Heart right ventricle (tissue), 16 donors: ENCODE data around the gene PLAC1. TPM values are rescaled to one million over a fixed set of nuclear protein-coding genes. Genes with fewer than 3 reads are reported as not detected.

ENCODE experiments used
- ATAC-seq, 8 donors: fragments of 200-7000 bp; cut with Tn5 transposase; one replicate each; pipeline ENCODE4 v1.9.1; 2020; ENCODE audit warnings: mild to moderate bottlenecking in 8 of 8, moderate library complexity in 8 of 8, moderate number of reproducible peaks in 1 of 8
- DNase-seq, 2 donors: peaks; one replicate each; pipeline ENCODE4 v3.0.0-alpha.2; 2020
- H3K27ac ChIP-seq, 10 donors: fragments of 200-600 bp; sonication (generic) in 2 of 10; one replicate each; pipeline versions ENCODE4 v1.5.0 to v1.8.0; 2020 to 2022; ENCODE audit warnings: mild to moderate bottlenecking in 3 of 10
- H3K27me3 ChIP-seq, 7 donors: fragments of 200-600 bp; one replicate each; pipeline ENCODE4 v1.8.0; 2021 to 2022; ENCODE audit warnings: mild to moderate bottlenecking in 2 of 7
- H3K36me3 ChIP-seq, 9 donors: fragments of 200-600 bp; sonication (generic) in 1 of 9; one replicate each; pipeline versions ENCODE4 v1.5.0 to v1.8.0; 2020 to 2022; ENCODE audit warnings: mild to moderate bottlenecking in 2 of 9
- H3K4me1 ChIP-seq, 9 donors: fragments of 200-600 bp; sonication (generic) in 1 of 9; one replicate each; pipeline versions ENCODE4 v1.5.0 to v1.8.0; 2020 to 2022; ENCODE audit warnings: mild to moderate bottlenecking in 4 of 9
- H3K4me3 ChIP-seq, 10 donors: fragments of 200-600 bp; sonication (generic) in 2 of 10; one replicate each; pipeline versions ENCODE4 v1.5.0 to v1.8.0; 2020 to 2022; ENCODE audit warnings: mild to moderate bottlenecking in 7 of 10, moderate library complexity in 2 of 10
- H3K9me3 ChIP-seq, 11 donors: fragments of 200-600 bp in 10 of 11; sonication (generic) in 2 of 11; one replicate each; pipeline versions ENCODE4 v1.5.0 to v1.8.0; 2013 to 2022; ENCODE audit warnings: mild to moderate bottlenecking in 2 of 11, control low read depth in 1 of 11, moderate library complexity in 1 of 11
- whole genome bisulfite sequencing, 2 donors: extraction: QIAGEN DNeasy Blood & Tissue Kit; methylation state at CpG; one replicate each; pipeline ENCODE4 v1.1.7; 2013; ENCODE audit warnings: inconsistent platforms in 1 of 2; 5-methylcytosine and 5-hydroxymethylcytosine counted together
- intact Hi-C, 10 donors: fragments of 100-400 bp; cut with DNase I; formaldehyde crosslinking; loops; one replicate each; pipeline versions ENCODE4 v1.11.1 to v1.14.2; 2022
- polyA plus RNA-seq, 2 donors: library from polyadenylated mRNA; stranded (reverse); fragments of 200-250 nt; gene quantifications; one replicate each; pipeline ENCODE4 v1.2.3, GENCODE V29; 2013
- total RNA-seq, 10 donors: library from RNA; stranded (reverse); fragmentation: NEBNext Ultra II Directional in 3 of 10; extraction: Animal tissue kit (Norgen Biotek cat#: 25700) in 3 of 10; gene quantifications; one replicate each; pipeline versions ENCODE4 v1.2.1 to v1.2.4, GENCODE V29; 2021 to 2023
- TF ChIP-seq, protein P1 (sequence below), 9 donors: fragments of 200-600 bp; sonication (generic) in 2 of 9; IDR thresholded peaks; one replicate each; pipeline versions ENCODE4 v1.5.0 to v1.8.0; 2021 to 2022; ENCODE audit warnings: antibody characterized with exemption in 9 of 9, mild to moderate bottlenecking in 5 of 9, moderate library complexity in 1 of 9
- donor health status: Arrhythmogenic right ventricular cardiomyopathy.
- donor health status: ischemic (EF 13 %, LVEDD 7.1; RV severe dilation, severe dysfunction).
- donor health status: healthy with polysubstance abuse.
- donor health status: DM: no; HTN: yes; CAD: no.
- donor health status: DM: no; HTN: no; CAD: no.
- donor health status: ischemic (EF 25% LVEDD 6.9; RV normal size, moderate dysfunction).
- donor health status: ischemic (EF 25% LVEDD 5.7; RV mildly dilated, moderate dysfunction).
- donor health status: healthy.
- donor health status: DM: yes; HTN: yes; CAD: no.
- donor health status: Ischemic cardiomyopathy.
- donor health status: ischemic (EF 35%, LVEDD 5.7; RV mildly dilated, moderate dysfunction).
- donor health status: nonischemic (EF 11% LVEDD 7.7; RV severe dilation, severe dysfunction).
- donor health status: DM: yes; HTN: yes; CAD: no.
- donor health status: PGD.
- donor health status: ischemic (EF 29% LVEDD 5.4; RV normal size, mild dysfunction).
- donor health status: nonischemic (EF 23%, LVEDD 6.1; RV moderate dilation, normal function).

The PLAC1 gene
- total and polyA plus RNA-seq, 12 donors: not detected

GRCh38 chrX:134543288-134543687, 115.0 kb downstream of the PLAC1 start:
- Histone ChIP-seq H3K4me1 (peaks cover 0 to 41% (median 0%) of the 10 kb centered on the region in 9 donors), H3K9me3 (no peaks in the 10 kb centered on the region), H3K36me3 (no peaks in the 10 kb centered on the region), H3K4me3 (no peak overlapping the region), H3K27ac (no peak overlapping the region), H3K27me3 (peaks cover 0 to 53% (median 17%) of the 10 kb centered on the region in 7 donors)
- ATAC-seq (peak in 5 of 8 donors; percentile 34 to 74 (median 56)), DNase-seq (no peak)
- TF ChIP-seq, protein P1, sequence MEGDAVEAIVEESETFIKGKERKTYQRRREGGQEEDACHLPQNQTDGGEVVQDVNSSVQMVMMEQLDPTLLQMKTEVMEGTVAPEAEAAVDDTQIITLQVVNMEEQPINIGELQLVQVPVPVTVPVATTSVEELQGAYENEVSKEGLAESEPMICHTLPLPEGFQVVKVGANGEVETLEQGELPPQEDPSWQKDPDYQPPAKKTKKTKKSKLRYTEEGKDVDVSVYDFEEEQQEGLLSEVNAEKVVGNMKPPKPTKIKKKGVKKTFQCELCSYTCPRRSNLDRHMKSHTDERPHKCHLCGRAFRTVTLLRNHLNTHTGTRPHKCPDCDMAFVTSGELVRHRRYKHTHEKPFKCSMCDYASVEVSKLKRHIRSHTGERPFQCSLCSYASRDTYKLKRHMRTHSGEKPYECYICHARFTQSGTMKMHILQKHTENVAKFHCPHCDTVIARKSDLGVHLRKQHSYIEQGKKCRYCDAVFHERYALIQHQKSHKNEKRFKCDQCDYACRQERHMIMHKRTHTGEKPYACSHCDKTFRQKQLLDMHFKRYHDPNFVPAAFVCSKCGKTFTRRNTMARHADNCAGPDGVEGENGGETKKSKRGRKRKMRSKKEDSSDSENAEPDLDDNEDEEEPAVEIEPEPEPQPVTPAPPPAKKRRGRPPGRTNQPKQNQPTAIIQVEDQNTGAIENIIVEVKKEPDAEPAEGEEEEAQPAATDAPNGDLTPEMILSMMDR (IDR thresholded peaks at IDR 0.05): no peak
- WGBS, 2 donors: 59 to 62% methylated on average over 3 of the region's 3 CpGs
- intact Hi-C loops: no loop called here

DNA sequence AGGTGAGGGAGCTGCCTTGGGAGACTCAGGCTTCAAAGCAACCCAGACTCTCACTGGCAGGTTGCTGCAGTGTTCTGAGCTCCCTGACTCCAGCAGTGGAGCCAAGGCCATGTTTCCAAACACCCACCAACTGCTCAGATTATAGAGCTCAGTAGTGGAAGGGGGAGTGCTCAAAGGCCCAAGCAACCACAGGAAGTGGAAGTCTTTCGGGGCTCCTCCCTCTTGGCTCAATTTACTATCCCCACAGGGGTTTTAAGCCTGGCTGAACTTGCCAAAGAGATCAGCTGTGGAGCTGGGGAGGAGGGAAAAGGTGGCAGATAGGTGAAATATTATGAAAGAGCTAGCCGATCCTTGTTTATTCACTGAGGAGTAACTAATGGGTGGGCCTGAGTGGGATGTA, 115.8 kb downstream of the PLAC1 start:
- Histone ChIP-seq H3K27me3 (peaks cover 0 to 45% (median 13%) of the 10 kb centered on the region in 7 donors), H3K4me3 (no peak overlapping the region), H3K36me3 (no peaks in the 10 kb centered on the region), H3K4me1 (peaks cover 0 to 38% (median 0%) of the 10 kb centered on the region in 9 donors), H3K9me3 (no peaks in the 10 kb centered on the region), H3K27ac (no peak overlapping the region)
- ATAC-seq (peak; percentile 18 to 77 (median 66)), DNase-seq (peak in 1 of 2 donors; percentile 25)
- WGBS, 2 donors: 38 to 41% methylated on average over 2 of the region's 2 CpGs
- intact Hi-C loops: no loop called here
- TF ChIP-seq, protein P1 (IDR thresholded peaks at IDR 0.05): no peak

DNA sequence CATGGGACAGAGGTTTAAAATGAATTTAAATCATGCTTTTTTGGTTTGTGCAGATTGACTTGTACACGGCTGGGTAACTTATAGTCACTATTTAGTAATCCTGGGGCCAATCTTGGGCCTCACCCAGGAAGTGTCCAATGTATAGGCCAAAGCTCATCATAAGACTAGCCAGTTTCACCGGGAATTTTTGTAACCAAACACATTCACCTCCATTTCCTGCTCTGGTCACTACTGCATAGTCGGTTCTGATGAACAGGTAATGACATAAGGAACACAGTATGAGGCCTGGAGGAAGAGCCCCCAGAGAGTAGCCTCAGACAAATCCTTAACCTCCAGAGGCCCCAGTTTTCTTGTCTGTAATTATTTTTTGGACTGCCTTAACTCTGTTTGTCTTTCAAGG, 116.4 kb downstream of the PLAC1 start:
- WGBS, 2 donors: 60 to 63% methylated on average over 3 of the region's 3 CpGs
- Histone ChIP-seq H3K4me3 (no peak overlapping the region), H3K27me3 (peaks cover 0 to 39% (median 7%) of the 10 kb centered on the region in 7 donors), H3K36me3 (no peaks in the 10 kb centered on the region), H3K27ac (no peak overlapping the region), H3K9me3 (no peaks in the 10 kb centered on the region), H3K4me1 (peaks cover 0 to 38% (median 0%) of the 10 kb centered on the region in 9 donors)
- no peak for DNase-seq
- no peak for ATAC-seq
- TF ChIP-seq, protein P1 (IDR thresholded peaks at IDR 0.05): no peak
- intact Hi-C loops: no loop called here

DNA sequence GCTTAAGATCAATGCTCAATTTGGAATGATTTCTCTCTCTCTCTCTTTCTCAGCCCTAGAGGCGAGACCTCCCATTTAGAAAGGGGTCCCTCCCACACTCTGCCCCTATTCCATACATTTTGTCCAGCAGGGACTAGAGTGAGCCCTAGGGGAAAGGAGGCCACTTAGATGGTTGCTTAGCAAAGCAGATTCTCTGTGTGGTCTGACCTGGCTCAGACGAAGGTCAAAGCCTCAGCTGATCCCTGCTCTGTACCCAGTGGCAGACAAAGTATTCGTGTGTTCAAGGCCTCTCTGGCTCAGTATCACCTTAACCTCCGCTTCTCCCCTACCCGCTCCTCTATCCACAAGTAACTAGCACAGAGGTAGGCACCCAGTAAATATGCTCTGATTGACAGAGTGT, 120.0 kb downstream of the PLAC1 start:
- no peaks in the 10 kb centered on the region for H3K36me3 ChIP-seq
- DNase-seq (no peak), ATAC-seq (no peak)
- H3K4me3 ChIP-seq: no peak overlapping the region
- WGBS, 2 donors: 78 to 79% methylated on average over 5 of the region's 5 CpGs
- H3K9me3 ChIP-seq: no peaks in the 10 kb centered on the region
- peaks cover 0 to 5% (median 0%) of the 10 kb centered on the region in 7 donors for H3K27me3 ChIP-seq
- peaks cover 0 to 24% (median 0%) of the 10 kb centered on the region in 9 donors for H3K4me1 ChIP-seq
- H3K27ac ChIP-seq: no peak overlapping the region
- intact Hi-C loops: no loop called here
- TF ChIP-seq, protein P1 (IDR thresholded peaks at IDR 0.05): no peak
